CD4-positive, alpha-beta T cell treated with Interleukin-6 at 100 ng/mL for 8 hours (primary cell): ENCODE results near the gene TBX2.
"Not testable (repeated sequence)": the region's sequence is repeated elsewhere in the genome, so short reads cannot be mapped to it uniquely, and the experiment has no call there.

Experiments used
- DNase-seq: peaks from one replicate; pipeline ENCODE4 v3.0.0-alpha.2; 2020; ENCODE audit warnings: mixed read lengths, low spot score

Gene TBX2

DNA sequence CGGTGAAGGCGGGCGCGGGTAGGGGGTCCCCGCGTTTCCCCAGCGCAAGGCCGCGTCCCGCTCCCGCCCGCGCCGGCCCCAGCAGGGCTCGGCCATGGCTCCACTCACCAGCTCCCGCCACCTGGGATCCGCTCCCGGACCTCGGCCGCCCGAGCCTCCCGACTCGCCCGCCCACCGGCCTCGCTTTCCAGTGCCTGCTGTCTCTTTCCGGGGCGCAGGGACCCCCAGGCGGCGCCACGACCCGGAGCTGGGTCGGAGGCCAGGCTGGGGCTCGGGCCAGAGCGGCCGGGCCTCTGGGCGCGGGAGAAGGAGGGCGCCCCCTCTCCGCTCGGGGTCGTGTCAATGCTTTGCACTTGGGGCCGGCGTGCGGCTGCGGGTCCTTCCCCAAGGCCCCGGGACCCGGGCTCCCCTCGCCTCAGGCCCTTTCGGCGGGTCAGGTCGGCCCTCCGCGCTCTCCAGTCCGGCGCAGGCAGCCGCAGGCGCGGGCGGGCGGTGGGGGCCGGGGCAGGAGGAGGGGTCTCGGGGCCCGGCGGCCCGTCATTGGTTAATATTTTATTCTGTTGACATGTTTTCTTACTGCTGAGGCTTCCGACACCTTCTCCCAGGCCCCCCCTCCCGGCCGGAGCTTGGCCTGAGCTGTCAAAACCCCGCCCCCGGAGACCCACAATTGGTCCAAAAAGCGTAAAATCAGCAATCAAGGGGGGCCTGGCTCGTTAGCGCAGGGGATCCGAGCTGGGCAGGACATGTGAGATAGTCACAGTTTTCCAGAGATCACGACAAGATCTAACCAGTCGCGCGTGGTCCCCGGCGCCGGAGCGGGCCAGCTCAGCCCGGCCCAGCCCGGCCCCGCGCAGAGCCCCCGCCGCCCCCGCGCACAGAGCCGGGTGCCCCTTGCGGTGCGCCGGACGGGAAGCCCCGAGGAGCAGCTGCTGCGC, at the start of gene TBX2:
Gene TBX2 (plus strand): TSS at position 713 of the 935 bp plus-strand sequence. CDS start 334 bp downstream, outside the sequence.
- no peak for DNase-seq

DNA sequence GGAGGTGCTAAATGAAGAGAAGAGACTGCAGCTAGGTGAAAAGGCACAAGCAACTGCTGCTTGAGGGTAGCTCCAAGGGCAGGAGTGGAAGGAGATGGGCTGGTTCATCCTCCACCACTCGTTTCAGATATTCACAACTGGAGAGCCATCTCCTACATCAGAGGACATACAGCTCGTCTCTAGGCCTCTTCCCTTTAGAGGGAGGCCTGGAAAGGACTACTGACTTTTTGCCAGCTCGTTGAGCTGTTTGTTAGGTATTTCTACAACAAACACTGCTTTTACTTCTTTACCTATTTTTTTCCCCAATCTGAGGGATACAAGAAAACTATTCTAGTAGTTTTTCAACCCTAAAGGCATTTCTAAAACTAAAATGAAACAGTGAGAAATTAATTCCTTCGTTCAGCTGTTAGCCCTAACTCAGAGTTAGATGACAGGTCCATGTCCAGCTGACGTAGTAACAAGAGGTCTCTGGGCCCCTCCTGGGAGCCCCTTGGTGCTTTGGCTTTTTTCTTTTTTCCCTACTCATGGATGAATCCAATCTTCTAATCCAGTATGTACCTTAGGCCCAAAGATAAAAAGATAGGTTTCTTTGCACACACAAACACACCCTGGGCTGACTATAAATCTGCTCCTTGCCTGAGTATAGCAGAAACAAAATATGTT, 47.8 kb upstream of the TBX2 start:
- no peak for DNase-seq

DNA sequence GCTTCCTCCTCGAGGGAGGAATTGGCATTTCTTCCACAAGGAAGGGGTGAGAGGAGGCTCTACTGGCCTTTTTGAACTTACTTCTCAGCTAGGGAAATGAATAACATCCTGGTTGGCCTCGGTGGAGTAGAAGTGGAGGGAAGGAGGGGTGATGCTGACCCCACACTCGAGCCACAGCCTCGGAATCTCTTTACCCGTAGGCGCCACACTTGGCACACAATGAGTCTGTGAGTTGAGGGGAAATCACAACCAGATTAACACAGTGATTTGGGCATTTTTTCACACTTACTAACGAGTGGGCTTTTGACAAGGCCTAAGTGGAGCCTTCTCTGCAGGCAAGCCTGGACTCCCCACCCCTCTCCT, 47.3 kb upstream of the TBX2 start:
- DNase-seq, result no peak

DNA sequence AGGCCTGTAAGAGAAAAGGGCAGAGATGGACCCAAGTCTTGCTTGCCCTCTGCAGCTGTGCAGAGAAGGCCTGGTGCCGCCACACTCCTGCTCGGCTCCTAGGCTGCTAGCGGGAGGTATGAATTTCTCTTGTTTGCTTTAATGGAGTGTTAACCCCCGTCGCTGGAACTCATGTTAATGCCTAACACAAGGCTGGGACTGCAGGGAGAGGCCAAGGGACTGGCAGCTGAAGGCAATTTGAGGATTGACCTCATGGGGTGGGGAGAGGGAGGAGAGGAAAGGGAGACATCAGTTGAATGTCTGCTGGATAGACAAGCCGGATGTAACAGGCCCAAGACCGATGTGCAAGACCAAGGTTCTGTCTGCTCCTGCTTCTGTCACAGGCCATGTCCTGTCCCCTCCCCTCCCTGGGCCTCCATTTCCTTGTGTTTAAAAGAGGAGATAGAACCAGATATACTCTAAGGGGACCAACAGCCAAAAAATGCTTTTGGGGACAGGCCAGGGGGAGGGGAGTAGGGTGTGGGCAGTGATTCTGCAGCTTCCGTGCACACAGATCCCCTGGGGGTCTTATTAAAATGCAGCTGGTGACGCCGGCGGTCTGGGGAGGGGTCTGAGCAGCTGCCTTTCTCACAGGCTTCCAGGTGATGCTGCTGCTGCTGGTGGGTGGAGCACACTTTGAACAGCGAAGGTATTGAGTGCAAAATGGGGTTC, 46.7 kb upstream of the TBX2 start:
- DNase-seq, result no peak

DNA sequence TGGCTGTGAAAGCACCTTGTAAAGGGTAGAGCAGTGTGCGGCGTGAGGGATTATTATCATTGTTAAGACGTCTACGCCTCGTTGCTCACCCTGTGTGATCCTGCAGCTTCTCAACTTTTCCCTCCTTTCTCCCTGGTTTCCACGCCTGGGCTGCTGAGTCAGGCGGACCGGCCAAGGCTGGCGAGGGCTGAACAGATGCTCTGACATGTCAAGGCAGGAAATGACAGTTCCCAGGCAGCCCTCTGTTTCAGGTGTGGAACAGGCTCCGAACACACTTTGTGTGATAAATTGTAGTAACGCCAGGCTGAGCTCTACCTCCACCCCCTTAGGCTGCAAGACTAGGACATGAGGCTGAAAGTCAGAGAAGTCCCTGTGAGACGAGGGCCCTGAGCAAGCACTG, 46.0 kb upstream of the TBX2 start:
- DNase-seq, result no peak

DNA sequence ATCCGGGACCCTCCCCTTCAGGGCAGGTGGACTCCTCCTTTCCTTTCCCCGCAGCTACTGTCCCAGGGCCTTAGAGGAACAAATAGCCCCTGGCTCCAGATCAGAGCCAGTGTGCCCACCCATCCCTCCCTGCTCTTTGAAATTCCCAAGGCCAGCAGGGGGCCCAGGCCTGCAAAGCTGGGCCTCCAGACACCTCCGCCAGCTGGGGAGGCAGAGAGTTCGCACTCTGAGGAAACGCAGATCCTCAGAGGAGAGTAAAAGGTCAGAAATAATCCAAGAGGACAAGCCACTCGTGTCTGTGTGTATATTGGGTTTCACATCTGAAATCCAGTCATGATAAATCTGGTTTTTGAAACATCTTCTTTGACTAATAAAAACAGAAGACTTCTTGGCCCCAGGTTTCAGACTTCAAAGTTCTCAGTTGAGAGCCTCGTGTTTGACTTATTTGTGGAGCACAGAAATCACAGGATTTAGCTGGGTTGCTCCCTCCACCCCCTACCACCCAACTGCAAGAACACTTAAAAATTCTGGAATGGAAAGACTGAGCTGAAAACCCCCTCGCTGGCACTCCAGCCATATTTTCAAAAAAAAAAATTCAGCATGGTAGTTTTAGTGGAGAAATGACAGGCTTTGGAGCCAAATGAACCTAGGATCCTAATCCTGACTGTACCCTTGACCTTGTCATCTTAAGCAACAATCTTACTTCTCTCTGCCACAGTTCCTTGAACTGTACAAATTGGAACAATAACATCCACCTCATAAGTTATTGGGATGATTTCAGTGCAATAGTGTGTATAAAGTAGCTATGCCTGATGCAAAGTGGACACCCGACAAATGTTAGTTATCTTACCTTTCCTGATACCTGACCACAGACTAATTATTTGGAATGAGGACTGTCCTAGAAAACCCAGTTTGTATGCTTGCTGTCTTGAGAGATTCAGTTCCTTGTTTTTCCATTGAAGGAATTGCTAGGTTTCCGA, 44.5 kb upstream of the TBX2 start:
- no peak for DNase-seq

DNA sequence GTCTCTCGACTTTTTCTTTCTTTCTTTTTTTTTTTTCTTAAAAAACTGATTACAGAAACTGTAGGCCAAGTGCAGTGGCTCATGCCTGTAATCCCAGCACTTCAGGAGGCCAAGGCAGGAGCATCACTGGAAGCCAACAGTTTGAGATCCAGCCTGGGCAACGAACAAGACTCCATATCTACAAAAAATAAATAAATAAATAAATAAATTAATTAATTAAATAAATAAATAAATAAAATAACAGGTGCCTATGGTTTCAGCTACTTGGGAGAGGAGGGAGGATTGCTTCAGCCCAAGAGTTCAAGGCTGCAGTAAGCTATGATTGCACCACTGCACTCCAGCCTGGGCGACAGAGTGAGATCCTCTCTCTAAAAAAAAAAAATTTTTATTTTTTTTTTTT, 42.6 kb upstream of the TBX2 start:
- not testable (repeated sequence) for DNase-seq

DNA sequence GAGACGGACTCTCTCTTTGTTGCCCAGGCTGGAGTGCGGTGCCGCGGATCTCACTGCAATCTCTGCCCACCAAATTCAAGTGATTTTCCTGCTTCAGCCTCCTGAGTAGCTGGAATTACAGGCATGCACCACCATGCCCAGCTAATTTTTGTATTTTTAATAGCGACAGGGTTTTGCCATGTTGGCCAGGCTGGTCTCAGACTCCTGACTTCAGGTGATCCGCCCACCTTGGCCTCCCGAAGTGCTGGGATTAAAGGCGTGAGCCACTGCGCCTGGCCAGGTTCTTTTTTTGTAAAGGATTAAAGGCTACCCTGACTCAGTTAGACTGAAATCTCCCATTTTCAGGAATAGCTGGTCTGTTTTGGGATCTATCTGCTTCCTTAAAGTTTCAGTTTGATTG, 40.1 kb upstream of the TBX2 start:
- DNase-seq, result not testable (repeated sequence)

DNA sequence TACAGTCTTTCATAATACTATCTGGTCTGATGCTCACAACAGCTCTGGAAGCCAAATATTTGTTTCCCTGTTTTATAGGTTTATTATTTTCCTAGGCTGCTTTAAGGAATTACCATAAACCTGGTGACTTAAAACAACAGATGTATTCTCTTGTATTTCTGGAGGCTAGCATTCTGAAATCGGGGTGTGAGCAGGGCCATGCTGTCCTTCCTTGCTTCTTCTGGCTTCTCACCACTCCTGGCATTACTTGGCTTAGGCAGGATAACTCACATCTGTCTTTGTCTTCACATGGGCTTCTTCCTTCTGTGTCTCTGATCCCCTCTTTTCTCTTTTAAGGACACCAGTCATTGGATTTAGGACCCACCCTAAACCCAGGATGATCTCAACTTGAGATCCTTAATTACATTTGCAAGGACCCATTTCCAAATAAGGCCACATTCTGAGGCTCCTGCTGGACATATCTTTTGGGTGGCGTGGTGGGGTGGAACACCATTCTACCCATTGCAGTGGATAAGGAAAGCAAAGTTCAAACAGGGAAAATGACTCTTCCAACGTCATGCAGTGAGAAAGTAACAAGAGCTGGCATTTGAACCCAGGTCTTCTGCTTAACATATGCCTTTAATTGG, 39.2 kb upstream of the TBX2 start:
- no peak for DNase-seq

DNA sequence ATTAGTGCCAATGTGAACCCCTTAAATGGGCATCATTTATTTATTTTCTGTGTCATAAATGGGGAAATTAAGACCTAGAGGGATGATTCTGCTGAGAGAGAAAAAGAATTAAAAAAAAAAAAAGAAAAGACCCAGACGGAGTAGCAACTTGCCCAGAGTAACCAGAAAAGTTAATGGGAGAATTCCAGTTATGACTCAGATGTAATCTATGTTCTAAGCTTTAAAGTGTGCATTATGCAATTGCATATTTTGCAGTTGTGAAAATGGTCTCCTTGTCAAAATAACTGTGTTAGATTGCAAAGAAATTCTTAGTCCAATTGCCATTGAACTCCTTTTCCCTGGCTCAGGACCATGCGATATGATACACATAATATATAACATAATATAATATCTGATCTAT, 38.6 kb upstream of the TBX2 start:
- DNase-seq, result no peak

DNA sequence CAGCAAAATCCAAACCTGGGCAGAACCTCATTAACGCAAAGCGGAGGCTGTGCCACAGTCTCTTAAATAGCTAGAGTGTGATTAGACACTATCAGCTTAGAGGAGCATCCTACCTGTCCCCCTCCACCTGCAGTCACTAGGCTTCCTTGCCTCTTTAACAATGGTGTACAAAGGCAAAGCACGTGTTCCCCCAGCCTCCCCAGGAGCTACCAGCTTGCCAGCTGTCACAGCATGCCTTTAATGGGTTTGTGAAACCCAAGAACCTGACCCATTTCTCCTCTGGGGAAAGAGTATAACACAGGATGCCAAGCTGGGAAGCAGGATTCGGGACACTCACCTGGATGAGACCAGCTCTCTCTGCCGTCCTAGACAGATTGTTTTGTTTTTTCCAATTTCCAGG, 37.2 kb upstream of the TBX2 start:
- DNase-seq, result no peak

DNA sequence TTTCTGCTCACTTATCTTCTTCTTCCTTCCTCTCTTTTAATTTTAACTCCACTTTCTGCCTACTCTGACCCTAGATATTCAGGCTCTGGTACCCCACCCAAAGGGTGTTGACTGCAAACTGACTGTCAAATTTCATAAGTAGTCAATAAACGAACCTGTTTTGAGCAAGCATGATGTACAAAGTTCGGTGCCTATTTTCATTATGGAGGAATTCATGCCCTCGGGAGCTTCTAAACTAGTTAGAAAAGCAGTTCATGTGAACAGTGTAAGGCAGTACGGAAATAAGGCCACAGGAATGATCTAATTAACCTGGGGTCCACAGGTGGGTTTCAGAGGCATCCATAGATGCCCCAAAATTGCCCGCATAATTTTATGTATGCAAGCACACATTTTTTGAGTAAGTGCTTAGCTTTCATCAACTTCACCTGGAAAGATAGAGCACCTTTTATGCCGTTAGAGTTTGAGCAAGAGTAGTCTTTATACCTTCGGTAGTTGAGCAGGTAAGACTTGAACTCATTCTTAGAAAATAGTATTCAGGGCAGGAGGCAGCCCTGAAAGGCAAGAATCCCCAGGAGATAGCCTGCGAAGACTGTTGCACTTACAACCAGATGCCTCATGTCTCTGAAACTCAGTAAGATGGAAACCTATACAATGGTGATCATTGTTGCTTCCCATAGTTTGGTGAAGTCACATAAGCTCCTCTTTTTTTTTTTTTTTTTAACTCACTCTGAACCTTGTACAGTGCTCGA, 36.6 kb upstream of the TBX2 start:
- DNase-seq, result no peak

DNA sequence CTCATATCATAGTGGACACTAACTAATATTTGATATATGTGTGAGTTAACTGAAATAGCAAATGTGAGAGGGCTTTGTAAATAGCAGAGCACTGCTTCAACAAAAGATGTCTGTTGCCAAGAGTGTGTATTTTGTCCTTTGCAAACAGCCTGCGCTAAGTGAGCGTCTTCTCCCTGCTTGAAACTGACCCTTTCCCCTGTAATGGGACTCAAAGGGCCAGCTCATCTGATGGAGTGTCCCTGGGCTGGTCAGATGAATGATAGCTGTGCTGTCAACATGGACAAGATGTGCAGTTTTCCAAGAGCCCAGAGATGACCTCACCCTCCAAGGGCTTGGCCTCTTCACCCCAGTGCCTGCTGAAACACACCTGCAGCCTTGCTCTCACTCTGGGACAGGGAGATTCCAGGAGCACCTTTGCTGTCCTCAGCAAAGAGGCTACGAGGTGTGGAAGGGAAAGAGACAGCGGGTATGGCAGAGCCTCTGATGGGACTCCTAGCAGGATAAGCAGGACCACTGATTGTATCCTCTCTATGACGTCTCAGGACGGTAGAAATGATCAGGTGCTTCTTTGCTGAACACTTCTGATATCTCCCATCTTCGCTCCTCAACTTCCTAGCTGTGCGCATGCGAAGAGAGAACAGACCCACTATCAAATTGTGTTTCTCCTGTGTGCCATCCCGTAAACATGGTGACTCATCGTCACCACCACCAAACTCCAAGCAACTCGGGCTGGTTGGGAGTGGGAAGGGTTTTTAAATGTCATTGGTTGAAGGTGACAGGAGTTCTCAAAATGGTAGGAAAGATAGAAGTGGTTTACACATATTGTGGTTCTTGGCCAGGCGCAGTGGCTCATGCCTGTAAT, 35.8 kb upstream of the TBX2 start:
- DNase-seq, result no peak

DNA sequence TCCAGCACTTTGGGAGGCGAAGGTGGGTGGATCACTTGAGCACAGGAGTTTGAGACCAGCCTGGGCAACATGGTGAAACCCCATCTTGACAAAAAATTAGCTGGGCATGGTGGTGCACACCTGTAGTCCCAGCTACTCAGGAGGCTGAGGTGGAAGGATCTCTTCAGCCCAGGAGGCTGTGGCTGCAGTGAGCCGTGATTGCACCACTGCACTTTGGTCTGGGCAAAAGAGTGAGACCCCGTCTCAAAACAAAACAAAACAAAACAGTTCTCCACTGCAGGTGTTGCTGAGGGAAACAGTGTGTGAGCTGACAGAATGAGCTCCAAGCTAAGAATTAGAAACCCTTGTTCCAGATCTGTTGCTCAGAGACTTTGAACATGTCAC, 35.2 kb upstream of the TBX2 start:
- DNase-seq, result no peak

DNA sequence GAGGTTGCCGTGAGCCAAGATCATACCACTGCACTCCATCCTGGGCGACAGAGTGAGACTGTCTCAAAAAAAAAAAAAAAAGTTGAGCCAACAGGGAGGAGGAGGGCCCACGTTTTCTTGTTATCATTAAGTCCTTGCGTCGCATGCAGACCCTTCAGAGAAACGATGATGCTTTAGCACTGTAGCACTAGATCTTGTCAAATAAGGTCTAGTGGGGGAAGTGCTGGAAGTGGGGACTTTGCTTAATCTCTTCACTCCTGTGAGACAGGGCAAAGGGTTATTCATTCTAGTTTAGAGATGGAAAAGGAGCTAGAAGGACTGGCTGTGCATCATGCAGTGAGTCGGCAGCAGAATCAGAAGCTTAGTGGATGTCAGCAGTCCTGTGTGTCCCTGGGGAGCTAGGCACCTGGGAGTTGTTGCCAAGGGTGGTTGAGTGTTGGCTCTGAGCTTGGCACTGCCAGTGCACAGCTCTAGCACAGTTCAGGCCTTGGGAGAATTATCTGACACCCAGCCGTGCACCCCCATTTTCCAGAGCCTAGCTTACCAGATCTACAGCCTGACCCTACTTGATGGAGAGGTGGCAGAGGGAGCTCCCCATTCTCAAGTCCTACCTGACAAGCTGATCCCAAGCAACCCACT, 33.4 kb upstream of the TBX2 start:
- no peak for DNase-seq

DNA sequence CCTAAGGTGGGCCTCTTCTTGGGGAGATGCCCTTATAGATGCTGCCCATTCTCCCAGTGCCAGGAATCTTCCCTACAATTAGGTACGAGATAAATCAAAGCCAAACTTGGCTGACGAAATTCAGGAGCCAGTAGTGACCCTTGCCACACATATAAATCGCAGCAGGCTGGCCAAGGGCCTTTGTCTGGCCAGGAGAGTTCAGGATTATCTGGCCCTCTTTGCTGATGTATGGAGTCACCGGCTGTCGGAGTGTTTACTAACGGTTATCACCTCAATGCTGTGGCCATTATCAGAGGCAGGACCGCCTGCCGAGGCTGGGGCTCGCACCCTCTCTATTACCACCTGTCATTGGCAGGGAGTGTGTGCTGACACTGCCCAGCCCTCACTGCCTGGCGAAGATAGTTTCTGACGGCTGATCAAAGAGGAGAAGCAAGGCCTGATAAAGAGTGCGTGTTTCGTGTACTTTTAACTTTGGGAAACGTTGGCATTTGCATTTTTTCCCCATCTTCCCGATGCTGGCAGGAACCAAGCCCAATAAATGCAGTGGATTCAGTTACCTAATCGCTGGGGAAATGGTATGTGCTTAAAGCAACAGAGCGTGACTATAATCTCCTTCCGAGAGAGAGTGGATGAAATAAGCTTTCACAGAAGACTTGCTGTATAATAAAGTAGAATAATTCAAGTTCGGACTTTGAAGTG, 32.8 kb upstream of the TBX2 start:
- DNase-seq, result no peak

DNA sequence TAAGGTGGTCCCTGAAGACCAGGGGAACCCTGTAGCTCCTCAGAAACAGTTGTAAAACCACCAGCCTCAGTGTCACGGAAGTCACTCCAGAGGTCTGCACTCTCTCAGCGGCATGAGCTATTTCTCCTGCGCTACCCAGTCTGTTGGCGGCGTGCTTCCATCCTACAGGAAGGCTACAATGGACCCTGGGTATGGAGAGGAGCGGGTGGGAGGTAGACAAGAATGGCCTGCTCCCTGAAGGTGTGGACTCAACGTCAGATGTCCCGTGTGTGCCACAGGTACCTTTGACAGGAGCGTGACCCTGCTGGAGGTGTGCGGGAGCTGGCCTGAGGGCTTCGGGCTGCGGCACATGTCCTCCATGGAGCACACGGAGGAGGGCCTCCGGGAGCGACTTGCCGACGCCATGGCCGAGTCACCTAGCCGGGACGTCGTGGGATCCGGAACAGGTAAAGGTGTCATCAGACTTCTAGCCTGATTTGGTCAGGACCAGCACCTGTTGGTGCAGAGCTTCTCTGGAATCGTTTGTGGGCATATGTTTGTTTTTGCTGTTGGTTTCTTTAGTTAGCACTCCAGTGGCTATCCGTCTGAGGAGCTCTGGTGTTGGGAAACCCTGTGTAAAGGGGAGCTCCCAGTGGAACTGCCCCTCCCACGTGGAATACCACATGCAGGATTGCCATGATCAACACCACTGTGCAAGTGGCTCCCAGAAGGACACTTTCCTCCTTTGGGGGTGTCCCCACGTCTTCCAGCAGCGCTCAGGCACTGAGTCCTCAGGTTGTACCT, 31.4 kb upstream of the TBX2 start:
- no peak for DNase-seq
